Muscle of leg (tissue), 11 donors: ENCODE data around the gene METTL2B. TPM values are rescaled to one million over a fixed set of nuclear protein-coding genes. Genes with fewer than 3 reads are reported as not detected.
"Not testable (repeated sequence)": the region's sequence is repeated elsewhere in the genome, so short reads cannot be mapped to it uniquely, and the experiment has no call there.

Experiments
- DNase-seq: peaks from one replicate; pipeline ENCODE4 v3.0.0; 2013
- H3K27ac ChIP-seq: one replicate; pipeline ENCODE4 v1.5.1; 2013; ENCODE audit warnings: mild to moderate bottlenecking, low read length, control low read depth
- H3K27me3 ChIP-seq: one replicate; pipeline ENCODE4 v1.6.1; 2013; ENCODE audit warnings: low read length; ENCODE audit not compliant: control insufficient read depth, insufficient read depth
- H3K36me3 ChIP-seq: one replicate; pipeline ENCODE4 v1.6.1; 2013; ENCODE audit warnings: low read length; ENCODE audit not compliant: control insufficient read depth, insufficient read depth
- H3K4me1 ChIP-seq: one replicate; pipeline ENCODE4 v1.6.1; 2013; ENCODE audit warnings: low read length; ENCODE audit not compliant: control insufficient read depth, insufficient read depth
- H3K4me3 ChIP-seq: one replicate; pipeline ENCODE4 v1.5.1; 2013; ENCODE audit warnings: low read length, control low read depth
- H3K9me3 ChIP-seq: replicated peaks from 2 replicates; pipeline ENCODE4 v1.6.1; 2013; ENCODE audit warnings: low read depth, low read length; ENCODE audit not compliant: control insufficient read depth
- WGBS: methylation state at CpG from one replicate; pipeline ENCODE4 v1.1.5; 2013; ENCODE audit warnings: missing lambda C conversion rate; ENCODE audit not compliant: insufficient coverage; 5-methylcytosine and 5-hydroxymethylcytosine counted together
- polyA plus RNA-seq, 8 donors: library from polyadenylated mRNA; unstranded; fragments of 120-200 nt; gene quantifications; one replicate each; pipeline versions ENCODE4 v1.2.1 to v1.2.3, GENCODE V29; 2013; ENCODE audit warnings: inconsistent platforms in 1 of 8, low replicate concordance in 1 of 8; ENCODE audit not compliant: insufficient read length in 8 of 8, insufficient read depth in 1 of 8
- total RNA-seq: library from RNA; stranded (reverse); fragments of 120-200 nt; gene quantifications from one replicate; pipeline ENCODE4 v1.2.4, GENCODE V29; 2013

The METTL2B gene
- total and polyA plus RNA-seq, 9 donors = 15.3 to 27.5 (median 20.0) TPM

GRCh38 chr7:128532956-128533355, 56.4 kb downstream of the METTL2B start:
- H3K27me3 ChIP-seq, H3K4me1 ChIP-seq, H3K27ac ChIP-seq, DNase-seq, H3K36me3 ChIP-seq, H3K9me3 ChIP-seq: not testable (repeated sequence)
- H3K4me3 ChIP-seq = peak overlapping the region; percentile 64
- WGBS = 80% methylated on average over 1 of the region's 1 CpG

- H3K4me3 ChIP-seq, DNase-seq, H3K36me3 ChIP-seq, H3K27ac ChIP-seq, H3K27me3 ChIP-seq, H3K4me1 ChIP-seq, H3K9me3 ChIP-seq: not testable (repeated sequence)
- WGBS = no CpG with 5 or more reads among the region's 7 CpGs
These were observed 60.9 kb downstream of the METTL2B start for GRCh38 chr7:128537410-128537809.

DNA sequence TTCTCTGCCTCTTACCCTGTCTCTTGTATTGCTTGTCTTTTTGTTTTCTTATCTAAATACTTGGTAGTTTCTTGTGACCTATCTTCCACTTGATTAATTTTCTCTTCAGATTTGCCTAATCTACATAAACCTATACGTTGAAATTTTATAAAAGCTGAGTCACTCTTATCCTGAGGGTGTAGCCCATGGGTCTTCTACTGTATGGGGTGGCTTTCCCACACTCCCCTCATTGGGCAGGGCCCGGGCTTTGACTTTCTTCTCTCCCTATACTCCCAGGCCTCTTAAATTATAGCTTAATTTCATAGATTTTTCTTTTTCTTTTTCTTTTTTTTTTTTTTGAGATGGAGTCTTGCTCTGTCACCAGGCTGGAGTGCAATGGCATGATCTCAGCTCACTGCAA, 66.0 kb downstream of the METTL2B start:
- not testable (repeated sequence) for H3K27ac ChIP-seq

GRCh38 chr7:128543300-128543699, 66.8 kb downstream of the METTL2B start:
- not testable (repeated sequence) for H3K27ac ChIP-seq, DNase-seq, H3K4me3 ChIP-seq, H3K9me3 ChIP-seq, H3K4me1 ChIP-seq, H3K27me3 ChIP-seq
- peaks cover 18% of the 10 kb centered on the region for H3K36me3 ChIP-seq
- WGBS = no CpG with 5 or more reads among the region's 1 CpG

More for the DNA sequence above, 66.0 kb downstream of the METTL2B start:
- H3K4me1 ChIP-seq, H3K4me3 ChIP-seq, H3K27me3 ChIP-seq, H3K9me3 ChIP-seq, DNase-seq: not testable (repeated sequence)
- no CpG with 5 or more reads among the region's 2 CpGs for WGBS
- H3K36me3 ChIP-seq = peaks cover 14% of the 10 kb centered on the region

- no CpG with 5 or more reads among the region's 9 CpGs for WGBS
- peaks cover 16% of the 10 kb centered on the region for H3K36me3 ChIP-seq
- not testable (repeated sequence) for DNase-seq, H3K4me1 ChIP-seq, H3K27me3 ChIP-seq, H3K27ac ChIP-seq, H3K9me3 ChIP-seq, H3K4me3 ChIP-seq
These were observed 69.8 kb downstream of the METTL2B start for GRCh38 chr7:128546319-128546851.

GRCh38 chr7:128550920-128551319, 74.4 kb downstream of the METTL2B start:
- H3K36me3 ChIP-seq = peaks cover 8% of the 10 kb centered on the region
- H3K4me1 ChIP-seq = no peaks in the 10 kb centered on the region
- no peak for DNase-seq
- no peaks in the 10 kb centered on the region for H3K27me3 ChIP-seq
- no peaks in the 10 kb centered on the region for H3K9me3 ChIP-seq
- H3K27ac ChIP-seq = no peak overlapping the region
- no CpG with 5 or more reads among the region's 1 CpG for WGBS
- H3K4me3 ChIP-seq = no peak overlapping the region

DNA sequence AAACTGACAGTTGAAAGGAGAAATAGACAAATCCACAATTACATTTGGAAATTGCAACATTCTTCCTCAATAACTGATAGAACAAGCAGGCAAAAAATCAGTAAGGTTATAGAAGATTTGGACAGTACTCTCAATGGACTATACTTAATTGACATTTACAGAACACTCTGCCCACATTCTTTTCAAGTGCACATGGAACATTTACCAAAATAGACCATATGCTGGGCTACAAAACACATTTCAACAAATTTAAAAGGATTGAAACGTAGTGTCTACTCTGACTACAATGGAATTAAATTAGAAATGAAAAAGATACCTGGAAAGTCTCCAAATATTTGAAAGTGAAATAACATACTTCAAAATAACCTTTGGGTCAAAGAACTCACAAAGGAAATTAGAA, 77.8 kb downstream of the METTL2B start:
- not testable (repeated sequence) for H3K27ac ChIP-seq, DNase-seq, H3K36me3 ChIP-seq, H3K9me3 ChIP-seq, H3K4me1 ChIP-seq, H3K27me3 ChIP-seq, H3K4me3 ChIP-seq
- no CpG with 5 or more reads among the region's 1 CpG for WGBS

Other genes with a start within 250 kb of the METTL2B start
- not detected for gene LEP, start 235.5 kb upstream of the METTL2B start, total RNA-seq
- under 1 TPM in 7 of 8 donors, not detected in 1; 0.04 to 0.21 (median 0.06) TPM for gene LEP, start 235.5 kb upstream of the METTL2B start, polyA plus RNA-seq
- gene RBM28, start 132.8 kb upstream of the METTL2B start, total RNA-seq = 26.6 TPM
- gene RBM28, start 132.8 kb upstream of the METTL2B start, polyA plus RNA-seq = 10 to 100 TPM; 33.2 to 43.7 (median 35.4) TPM
- gene PRRT4, start 115.1 kb upstream of the METTL2B start, total RNA-seq = 7.8 TPM
- gene PRRT4, start 115.1 kb upstream of the METTL2B start, polyA plus RNA-seq = 10 to 100 TPM in 7 of 8 donors, 1 to 10 TPM in 1; 9.9 to 22.0 (median 17.1) TPM
- 16.5 TPM for gene IMPDH1, start 66.8 kb upstream of the METTL2B start, total RNA-seq
- 10 to 100 TPM; 17.2 to 29.9 (median 22.7) TPM for gene IMPDH1, start 66.8 kb upstream of the METTL2B start, polyA plus RNA-seq
- 12.9 TPM for gene HILPDA, start 20.9 kb upstream of the METTL2B start, total RNA-seq
- 10 to 100 TPM; 11.1 to 15.4 (median 13.6) TPM for gene HILPDA, start 20.9 kb upstream of the METTL2B start, polyA plus RNA-seq
- 0.53 TPM for gene GARIN1A, start 195.5 kb downstream of the METTL2B start, total RNA-seq
- 1 to 10 TPM in 6 of 8 donors, under 1 TPM in 2; 0.81 to 3.0 (median 1.4) TPM for gene GARIN1A, start 195.5 kb downstream of the METTL2B start, polyA plus RNA-seq